K562 (cell line): Measurements from ENCODE around the gene SCAMP1.

Experiments used
- CREB3L1 ChIP-seq: fragments of 450-650 bp; IDR thresholded peaks from 2 replicates; pipeline ENCODE4 v1.6.1; 2014; ENCODE audit warnings: low read depth, mild to moderate bottlenecking, moderate library complexity, borderline replicate concordance
- FOXA1 ChIP-seq: fragments of 450-650 bp; IDR thresholded peaks from 2 replicates; pipeline ENCODE4 v1.6.1; 2016; ENCODE audit warnings: mild to moderate bottlenecking, borderline replicate concordance
- POLR2A ChIP-seq: fragments of 450-650 bp; conservative IDR thresholded peaks from 2 replicates; pipeline ENCODE4 v1.6.1; 2016
- RAD21 ChIP-seq, 2 experiments: fragments of 250-450 bp in 1 of 2; fragments of 450-650 bp in 1 of 2; sonication (Bioruptor Pico) in 1 of 2; formaldehyde crosslinking in 1 of 2; IDR thresholded peaks in 1 of 2; conservative IDR thresholded peaks in 1 of 2; 2 replicates each; pipeline versions ENCODE4 v1.4.0 to v1.8.0; 2020 to 2022; ENCODE audit warnings: mild to moderate bottlenecking in 2 of 2, moderate library complexity in 1 of 2

GRCh38 chr5:78359831-78360673, at the start of gene SCAMP1:
- TF ChIP-seq POLR2A: peak; percentile 93
- 0 out of 2 replicates have a peak, but pooled peaks have one; percentile 33 for TF ChIP-seq CREB3L1
- TF ChIP-seq RAD21 (CRISPR knock-in tag; conservative IDR thresholded peaks at IDR 0.05 in 1 of 2, IDR thresholded peaks at IDR 0.05 in 1 of 2): no peak
- TF ChIP-seq FOXA1: no peak
